K562 (cell line): ENCODE data around the gene IPO11. TPM values are rescaled to one million over a fixed set of nuclear protein-coding genes. Genes with fewer than 3 reads are reported as not detected.

Experiments
- ATAC-seq: fragments of 200-7000 bp; cut with Tn5 transposase; 3 replicates; pipeline ENCODE4 v1.9.1; 2020; ENCODE audit warnings: moderate library complexity
- BruUV-seq: library from RNA; stranded (reverse); fragments of 400-500 nt; replicated peaks from 2 replicates; lab custom pipeline; 2021; lab: Mats Ljungman, UMichigan
- CTCF ChIA-PET: fragments of 300-600 bp; formaldehyde crosslinking; extraction: SDS; loops from one replicate; lab custom pipeline; 2021; ENCODE audit warnings: low intra/inter-chr PET ratio; lab: Yijun Ruan, JAX
- POLR2A ChIA-PET: fragments of 300-600, 350-650 bp; sonication (Branson Sonifier 250); formaldehyde crosslinking; extraction: SDS; loops from one replicate; lab custom pipeline; 2021; ENCODE audit warnings: antibody characterized with exemption, inconsistent platforms; lab: Yijun Ruan, JAX
- DNase-seq, 4 experiments: peaks; one replicate each; pipeline versions ENCODE4 v3.0.0 to v3.0.0-alpha.2; 2011 to 2018; ENCODE audit warnings: low spot score in 3 of 4, mixed read lengths in 3 of 4; ENCODE audit errors: extremely low read depth in 1 of 4
- FAIRE-seq: peaks from 2 replicates; lab custom pipeline; 2011; peaks lifted over from hg19 to GRCh38; lab: Jason Lieb, UNC
- H2AFZ ChIP-seq: 2 replicates; pipeline ENCODE4 v1.6.0; 2011; ENCODE audit warnings: low read depth, low read length, control low read depth, inconsistent platforms
- H3K27ac ChIP-seq: fragments of 200-600 bp; 3 replicates; pipeline ENCODE4 v1.8.0; 2011; ENCODE audit warnings: low read depth, mild to moderate bottlenecking, control low read depth, inconsistent platforms, low read length, moderate library complexity, mixed read lengths; ENCODE audit errors: extremely low read depth
- H3K27me3 ChIP-seq, 2 experiments: fragments of 300-600 bp in 1 of 2; 2 replicates in 1 of 2; 3 replicates in 1 of 2; pipeline versions ENCODE4 v1.6.0 to v1.8.0; 2011; ENCODE audit warnings: inconsistent platforms in 2 of 2, low read length in 2 of 2, mild to moderate bottlenecking in 1 of 2, mixed read lengths in 1 of 2, moderate library complexity in 1 of 2; ENCODE audit not compliant: control insufficient read depth in 2 of 2, insufficient read depth in 2 of 2
- H3K36me3 ChIP-seq: fragments of 300-600 bp; 3 replicates; pipeline ENCODE4 v1.8.0; 2011; ENCODE audit warnings: mild to moderate bottlenecking, low read length, inconsistent platforms; ENCODE audit not compliant: control insufficient read depth, insufficient read depth
- H3K4me1 ChIP-seq, 2 experiments: fragments of 200-600 bp in 1 of 2; replicated peaks in 1 of 2; 2 replicates in 1 of 2; 3 replicates in 1 of 2; pipeline versions ENCODE4 v1.5.1 to v1.8.0; 2011; ENCODE audit warnings: inconsistent platforms in 2 of 2, low read length in 2 of 2, mild to moderate bottlenecking in 1 of 2, mixed read lengths in 1 of 2, moderate library complexity in 1 of 2; ENCODE audit not compliant: control insufficient read depth in 2 of 2, insufficient read depth in 2 of 2
- H3K4me2 ChIP-seq: 2 replicates; pipeline ENCODE4 v1.6.1; 2011; ENCODE audit warnings: low read length, control low read depth, inconsistent platforms, mixed read lengths; ENCODE audit not compliant: insufficient read depth
- H3K4me3 ChIP-seq: fragments of 200-600 bp; sonication (generic), shearing (Covaris generic); 2 replicates; pipeline ENCODE4 v1.5.1; 2016; ENCODE audit warnings: control low read depth, inconsistent platforms
- H3K79me2 ChIP-seq: fragments of 200-600 bp; 3 replicates; pipeline ENCODE4 v1.8.0; 2011; ENCODE audit warnings: low read length, inconsistent platforms; ENCODE audit not compliant: control insufficient read depth, insufficient read depth
- H3K9ac ChIP-seq, 2 experiments: 2 replicates each; pipeline versions ENCODE4 v1.6.0 to v1.6.1; 2011; ENCODE audit warnings: low read depth in 2 of 2, low read length in 2 of 2, control low read depth in 1 of 2, inconsistent platforms in 1 of 2, mild to moderate bottlenecking in 1 of 2, mixed read lengths in 1 of 2; ENCODE audit not compliant: insufficient read depth in 1 of 2
- H3K9me1 ChIP-seq: one replicate; pipeline ENCODE4 v1.6.0; 2011; ENCODE audit warnings: inconsistent platforms, mild to moderate bottlenecking, low read length, moderate library complexity; ENCODE audit not compliant: control insufficient read depth, insufficient read depth
- H3K9me3 ChIP-seq: replicated peaks from 2 replicates; pipeline ENCODE4 v1.5.1; 2011; ENCODE audit warnings: low read depth, low read length, inconsistent platforms; ENCODE audit not compliant: control insufficient read depth, insufficient read depth
- H4K20me1 ChIP-seq: replicated peaks from 2 replicates; pipeline ENCODE4 v1.6.1; 2011; ENCODE audit warnings: low read length, inconsistent platforms, mixed read lengths; ENCODE audit not compliant: control insufficient read depth, insufficient read depth
- BCLAF1 ChIP-seq, 2 experiments: fragments of 450-650 bp in 1 of 2; IDR thresholded peaks; 2 replicates each; pipeline ENCODE4 v1.6.1; 2011 to 2017; ENCODE audit warnings: low read depth in 2 of 2, antibody characterized with exemption in 1 of 2, borderline replicate concordance in 1 of 2, low read length in 1 of 2, mild to moderate bottlenecking in 1 of 2, mixed read lengths in 1 of 2; ENCODE audit not compliant: control insufficient read depth in 1 of 2
- ETS2 ChIP-seq: IDR thresholded peaks from 2 replicates; pipeline ENCODE4 v1.6.1; 2016; ENCODE audit warnings: borderline replicate concordance, missing genetic modification characterization, mild to moderate bottlenecking, moderate library complexity, missing compliant biosample characterization; ENCODE audit not compliant: poor library complexity, severe bottlenecking
- EZH2 ChIP-seq: IDR thresholded peaks from 2 replicates; pipeline ENCODE4 v1.6.1; 2012; ENCODE audit warnings: low read depth, mild to moderate bottlenecking, inconsistent platforms, low read length, borderline replicate concordance
- FOXM1 ChIP-seq, 2 experiments: fragments of 450-650 bp in 1 of 2; sonication (generic) in 1 of 2; formaldehyde crosslinking in 1 of 2; IDR thresholded peaks; 2 replicates each; pipeline versions ENCODE4 v1.6.1 to v1.9.0; 2017 to 2022; ENCODE audit warnings: low read depth in 2 of 2, mild to moderate bottlenecking in 2 of 2, missing genetic modification reagents in 1 of 2, moderate library complexity in 1 of 2
- FOXP1 ChIP-seq: sonication (generic); formaldehyde crosslinking; IDR thresholded peaks from 2 replicates; pipeline ENCODE4 v1.8.0; 2022; ENCODE audit warnings: mild to moderate bottlenecking, missing genetic modification reagents
- HEY1 ChIP-seq: fragments of 250-450 bp; sonication (Bioruptor Pico); IDR thresholded peaks from 2 replicates; pipeline ENCODE4 v1.5.0; 2020; ENCODE audit warnings: mild to moderate bottlenecking, moderate library complexity, borderline replicate concordance
- KHSRP ChIP-seq: fragments of 450-650 bp; IDR thresholded peaks from 2 replicates; pipeline ENCODE4 v1.6.1; 2017
- MTF1 ChIP-seq: fragments of 250-450 bp; sonication (Bioruptor Pico); IDR thresholded peaks from 2 replicates; pipeline ENCODE4 v1.9.0; 2021; ENCODE audit warnings: moderate library complexity, mild to moderate bottlenecking, inconsistent platforms, borderline replicate concordance
- NFXL1 ChIP-seq: fragments of 450-650 bp; formaldehyde crosslinking; IDR thresholded peaks from 2 replicates; pipeline ENCODE4 v1.4.0; 2021; ENCODE audit warnings: mild to moderate bottlenecking
- POLR2B ChIP-seq: fragments of 450-650 bp; IDR thresholded peaks from 2 replicates; pipeline ENCODE4 v1.6.1; 2018; ENCODE audit warnings: low read depth; ENCODE audit not compliant: partially characterized antibody
- SPI1 ChIP-seq: IDR thresholded peaks from 2 replicates; pipeline ENCODE4 v1.6.1; 2011; ENCODE audit warnings: low read depth, low read length, control low read depth, borderline replicate concordance
- TFAM ChIP-seq: fragments of 250-450 bp; sonication (Bioruptor Pico); conservative IDR thresholded peaks from 2 replicates; pipeline ENCODE4 v1.5.0; 2021; ENCODE audit warnings: mild to moderate bottlenecking, moderate library complexity
- ZEB2 ChIP-seq: fragments of 450-650 bp; IDR thresholded peaks from 2 replicates; pipeline ENCODE4 v1.6.1; 2016
- ZNF134 ChIP-seq: fragments of 250-450 bp; sonication (Bioruptor Pico); conservative IDR thresholded peaks from 2 replicates; pipeline ENCODE4 v1.4.0; 2020
- WGBS: fragments of 100-300 bp; shearing (Covaris generic); methylation state at CpG from one replicate; pipeline ENCODE4 v1.1.6; 2016; ENCODE audit warnings: low coverage, mixed read lengths; ENCODE audit not compliant: insufficient coverage; ENCODE audit errors: missing lambda C conversion rate; 5-methylcytosine and 5-hydroxymethylcytosine counted together
- in situ Hi-C: fragments of 300-500 bp; cut with MboI; formaldehyde crosslinking; loops from 4 replicates; pipeline ENCODE4 v1.15.0; 2018; ENCODE audit warnings: inconsistent platforms, mixed read lengths
- intact Hi-C: fragments of 100-400 bp; cut with micrococcal nuclease; formaldehyde crosslinking; loops from 2 replicates; pipeline ENCODE4 v1.14.2; 2022
- polyA plus RNA-seq, 8 experiments: library from polyadenylated mRNA; depleted of rRNA in 4 of 8; stranded (reverse) in 5 of 8; unstranded in 3 of 8; fragments of >200 nt; fragmentation: Nextera tagmentation in 2 of 8; fragmentation: Illumina TruSeq in 1 of 8; extraction: Ambion mirVana in 2 of 8; extraction: Trizol in 1 of 8; gene quantifications; 2 replicates each; pipeline versions ENCODE4 v1.2.1 to v1.2.3, GENCODE V29; 2011 to 2014; ENCODE audit warnings: inconsistent platforms in 1 of 8, missing spikeins in 1 of 8
- total RNA-seq, 7 experiments: library from RNA; depleted of rRNA in 6 of 7; stranded (reverse); fragments of >200 nt in 6 of 7; fragmentation: Illumina TruSeq in 2 of 7; extraction: Trizol in 2 of 7; gene quantifications; 2 replicates each; pipeline versions ENCODE4 v1.2.1 to v1.2.3, GENCODE V29; 2011 to 2021; ENCODE audit warnings: low replicate concordance in 1 of 7

The IPO11 gene
- total and polyA plus RNA-seq, 9 of the 15 experiments (the other 6 are each of a cell fraction or from before 2014, with no cell fraction given) = 38.7 to 96.0 (median 70.9) TPM

DNA sequence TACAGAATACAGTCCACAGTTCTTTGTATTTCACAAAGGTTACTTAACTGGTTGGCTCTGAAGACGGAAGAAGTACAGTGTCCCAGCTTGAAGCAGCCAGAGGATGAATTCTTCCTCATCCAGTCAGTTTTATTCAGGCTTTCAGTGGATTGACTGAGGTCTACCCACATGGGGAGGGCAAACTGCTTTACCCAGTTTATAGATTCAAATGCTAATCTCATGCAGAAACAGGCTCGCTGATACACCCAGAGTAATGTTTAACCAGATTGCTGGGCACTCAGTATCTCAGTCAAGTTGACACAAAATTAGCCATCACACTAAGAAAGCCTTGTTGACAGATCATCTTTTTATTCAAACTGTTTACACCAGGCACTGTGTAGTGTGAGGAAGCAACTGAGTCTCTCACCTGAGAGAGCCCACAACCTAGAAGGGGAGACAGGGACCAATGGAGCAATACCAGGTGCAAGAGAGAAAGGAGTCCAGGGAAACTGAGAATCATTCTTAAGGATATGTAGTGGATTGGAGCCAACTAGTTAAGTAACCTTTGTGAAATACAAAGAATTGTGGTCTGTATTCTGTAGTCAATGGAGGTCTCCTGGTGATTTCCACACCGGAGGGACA lies 181.9 kb downstream of the IPO11 start (continued):
- TF ChIP-seq FOXM1 (IDR thresholded peaks at IDR 0.05; ENCODE audit: low read depth) (no peak), FOXM1 (CRISPR knock-in tag; IDR thresholded peaks at IDR 0.05; ENCODE audit: low read depth) (no peak), POLR2B (no peak), ZNF134 (CRISPR knock-in tag) (no peak), BCLAF1 (IDR thresholded peaks at IDR 0.05; ENCODE audit: borderline replicate concordance in 1 of 2, control insufficient read depth in 1 of 2, low read depth in 2 of 2, low read length in 1 of 2) (no peak), FOXP1 (CRISPR knock-in tag) (no peak), KHSRP (no peak), EZH2 (no peak)

DNA sequence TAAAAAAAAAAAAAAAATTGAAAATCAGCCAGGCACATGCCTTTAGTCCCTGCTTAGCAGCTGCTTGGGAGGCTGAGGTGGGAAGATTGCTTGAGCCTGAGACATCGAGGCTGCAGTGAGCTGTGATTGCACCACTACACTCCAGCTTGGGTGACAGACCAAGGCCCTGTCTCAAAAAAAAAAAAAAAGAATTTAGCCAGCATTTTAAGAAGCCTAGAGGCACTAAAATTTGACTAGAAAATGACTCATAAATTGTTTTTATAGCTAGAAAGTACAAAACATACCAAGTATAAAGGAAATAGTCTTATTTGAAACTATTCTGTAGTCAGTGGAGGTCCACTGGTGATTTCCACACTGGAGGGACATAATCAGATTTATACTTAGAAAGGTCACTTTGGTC lies 183.5 kb downstream of the IPO11 start:
- no peak for ATAC-seq
- intact Hi-C loops (no loop called here), in situ Hi-C loops (no loop called here)
- H3K79me2 ChIP-seq = no peaks in the 10 kb centered on the region
- TF ChIP-seq ETS2 = no peak
- no peak for TF ChIP-seq MTF1 (CRISPR knock-in tag)
- TF ChIP-seq ZEB2 = no peak
- no peak for TF ChIP-seq HEY1 (CRISPR knock-in tag)
- no peak for TF ChIP-seq NFXL1 (CRISPR knock-in tag)
- no peak for TF ChIP-seq TFAM (CRISPR knock-in tag)
- TF ChIP-seq SPI1 = no peak
- peaks cover 51% of the 10 kb centered on the region for H3K36me3 ChIP-seq
- H3K27me3 ChIP-seq = no peaks in the 10 kb centered on the region
- no peak overlapping the region for H3K4me2 ChIP-seq
- WGBS = 67% methylated on average over 1 of the region's 1 CpG
- H3K9me1 ChIP-seq = no peaks in the 10 kb centered on the region
- no peak for FAIRE-seq
- BruUV-seq = no TSS peak
- H3K4me1 ChIP-seq = peaks cover 0 to 12% of the 10 kb centered on the region in 2 experiments; a peak in 3 of 5 replicates
- no peak overlapping the region for H2AFZ ChIP-seq
- CTCF ChIA-PET = no interaction called here
- no peak overlapping the region for H3K4me3 ChIP-seq
- DNase-seq = no peak
- H3K27ac ChIP-seq = no peak overlapping the region
- H3K9ac ChIP-seq = no peak overlapping the region
- no peaks in the 10 kb centered on the region for H4K20me1 ChIP-seq
- POLR2A ChIA-PET = no interaction called here
- no peaks in the 10 kb centered on the region for H3K9me3 ChIP-seq
